ENCODE data around the gene GP1BA.

DNA sequence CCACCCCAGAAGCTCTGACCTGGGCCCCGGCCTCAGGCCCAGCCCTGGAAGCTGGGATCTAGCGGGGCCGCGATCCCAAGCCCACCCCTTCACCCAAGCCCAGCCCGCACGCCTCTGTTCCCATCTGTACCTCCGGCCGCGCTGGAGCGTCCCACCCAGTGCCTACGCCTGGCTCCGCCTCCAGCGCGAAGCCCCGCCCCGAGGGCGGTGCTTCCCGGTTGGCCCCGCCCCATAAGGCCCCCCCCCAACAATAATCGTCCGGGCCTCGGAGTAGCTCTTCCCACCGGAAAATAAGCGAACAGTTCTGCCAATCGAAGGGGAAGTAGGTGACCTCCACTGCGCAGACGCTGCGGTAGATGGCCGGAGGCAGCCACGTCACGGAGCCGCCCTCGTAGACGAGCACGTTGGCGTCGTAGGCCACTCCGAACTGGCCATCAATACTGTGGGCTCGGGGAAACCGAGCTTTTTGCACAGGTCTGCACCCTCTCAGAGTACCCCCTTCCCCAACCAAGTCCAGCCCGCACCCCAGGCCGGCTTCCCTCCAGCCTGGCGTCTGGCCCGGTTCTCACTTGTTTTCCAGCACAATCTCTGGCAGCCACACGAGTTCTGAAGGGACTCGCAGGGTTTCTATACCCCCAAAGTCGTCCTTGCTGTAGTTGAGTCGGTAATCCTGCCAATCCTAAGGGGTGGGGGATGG, 30.3 kb upstream of the GP1BA start:
- TF ChIP-seq ZBTB7A (IDR thresholded peaks at IDR 0.05; ENCODE audit: low read depth) (no peak), YY1 (IDR thresholded peaks at IDR 0.05; ENCODE audit: low read depth) (no peak), TAF1 (IDR thresholded peaks at IDR 0.05; ENCODE audit: low read depth) (no peak), EP300 (IDR thresholded peaks at IDR 0.05; ENCODE audit: borderline replicate concordance) (no peak), EGR1 (IDR thresholded peaks at IDR 0.05) (no peak), CEBPB (IDR thresholded peaks at IDR 0.05) (no peak)
- TF ChIP-seq, protein P1, sequence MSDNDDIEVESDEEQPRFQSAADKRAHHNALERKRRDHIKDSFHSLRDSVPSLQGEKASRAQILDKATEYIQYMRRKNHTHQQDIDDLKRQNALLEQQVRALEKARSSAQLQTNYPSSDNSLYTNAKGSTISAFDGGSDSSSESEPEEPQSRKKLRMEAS (IDR thresholded peaks at IDR 0.05), result no peak
